ENCODE results near the gene ZSCAN21. TPM values are rescaled to one million over a fixed set of nuclear protein-coding genes. Genes with fewer than 3 reads are reported as not detected.
A peak's percentile ranks its signal among the peaks of the same experiment; 100 is the strongest.

ZSCAN21 gene
- total RNA-seq, result 10 to 100 TPM; 22.7 to 25.1 TPM
- 18.8 TPM for polyA plus RNA-seq (2013, experiment 1 of 2)
- 16.1 TPM for polyA plus RNA-seq (2013, experiment 2 of 2)
- long read RNA-seq, experiment 1, partial matches to known transcripts, result 1 of 6 reads
- long read RNA-seq, experiment 1, other reads (novel, unspliced or antisense), result 3 of 6 reads
- long read RNA-seq, experiment 2, transcript ZSCAN21-201 (4 exons, 2,005 nt), result major isoform, 12 of 33 reads
- long read RNA-seq, experiment 2, partial matches to known transcripts, result 2 of 33 reads
- long read RNA-seq, experiment 2, other reads (novel, unspliced or antisense), result 18 of 33 reads
- long read RNA-seq, experiment 3, transcript ZSCAN21-201 (4 exons, 2,005 nt), result major isoform, 37 of 84 reads
- long read RNA-seq, experiment 3, partial matches to known transcripts, result 5 of 84 reads
- long read RNA-seq, experiment 3, other reads (novel, unspliced or antisense), result 41 of 84 reads
- long read RNA-seq, experiment 4, partial matches to known transcripts, result 5 of 13 reads
- long read RNA-seq, experiment 4, other reads (novel, unspliced or antisense), result 5 of 13 reads

GRCh38 chr7:100049441-100050291 lies at the start of gene ZSCAN21:
Gene ZSCAN21 (plus strand): TSS chr7:100049774. CDS start chr7:100057007, 7,233 bp downstream.
- peak; percentile 94 for DNase-seq
- Mint-ChIP-seq H3K4me1 (peaks cover 1% of the 10 kb centered on the region), H3K9me3 (peaks cover 4% of the 10 kb centered on the region), H3K36me3 (ENCODE audit: low read depth) (peaks cover 16% of the 10 kb centered on the region), H3K27ac (peak within 1 kb of the TSS; percentile 98), H3K27me3 (ENCODE audit: insufficient read depth) (no peaks in the 10 kb centered on the region), H3K4me3 (peak within 1 kb of the TSS; percentile 90)
- Histone ChIP-seq H3K9me3 (ENCODE audit: control insufficient read depth, low read length) (no peaks in the 10 kb centered on the region), H3K4me3 (ENCODE audit: low read length) (peak within 1 kb of the TSS; percentile 99), H3K27me3 (ENCODE audit: control insufficient read depth, insufficient read depth, low read length, poor library complexity, severe bottlenecking) (no peaks in the 10 kb centered on the region), H3K27ac (ENCODE audit: low read depth, low read length) (peak within 1 kb of the TSS; percentile 85), H3K9ac (ENCODE audit: extremely low read depth, low read length, poor library complexity, severe bottlenecking) (peak within 1 kb of the TSS; percentile 76), H3K36me3 (ENCODE audit: control insufficient read depth, insufficient read depth, low read length) (peaks cover 8% of the 10 kb centered on the region), H3K4me1 (ENCODE audit: control insufficient read depth, insufficient read depth, low read length) (no peaks in the 10 kb centered on the region)
- TF ChIP-seq, protein P1, sequence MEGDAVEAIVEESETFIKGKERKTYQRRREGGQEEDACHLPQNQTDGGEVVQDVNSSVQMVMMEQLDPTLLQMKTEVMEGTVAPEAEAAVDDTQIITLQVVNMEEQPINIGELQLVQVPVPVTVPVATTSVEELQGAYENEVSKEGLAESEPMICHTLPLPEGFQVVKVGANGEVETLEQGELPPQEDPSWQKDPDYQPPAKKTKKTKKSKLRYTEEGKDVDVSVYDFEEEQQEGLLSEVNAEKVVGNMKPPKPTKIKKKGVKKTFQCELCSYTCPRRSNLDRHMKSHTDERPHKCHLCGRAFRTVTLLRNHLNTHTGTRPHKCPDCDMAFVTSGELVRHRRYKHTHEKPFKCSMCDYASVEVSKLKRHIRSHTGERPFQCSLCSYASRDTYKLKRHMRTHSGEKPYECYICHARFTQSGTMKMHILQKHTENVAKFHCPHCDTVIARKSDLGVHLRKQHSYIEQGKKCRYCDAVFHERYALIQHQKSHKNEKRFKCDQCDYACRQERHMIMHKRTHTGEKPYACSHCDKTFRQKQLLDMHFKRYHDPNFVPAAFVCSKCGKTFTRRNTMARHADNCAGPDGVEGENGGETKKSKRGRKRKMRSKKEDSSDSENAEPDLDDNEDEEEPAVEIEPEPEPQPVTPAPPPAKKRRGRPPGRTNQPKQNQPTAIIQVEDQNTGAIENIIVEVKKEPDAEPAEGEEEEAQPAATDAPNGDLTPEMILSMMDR (conservative IDR thresholded peaks at IDR 0.05), result peak; percentile 40
- WGBS, 2 experiments (ENCODE audit: insufficient coverage in 1 of 2, insufficient read length in 1 of 2), result 6 to 7% methylated on average over 23 to 47 of the region's 47 CpGs

- Mint-ChIP-seq H3K36me3 (ENCODE audit: low read depth) (no peaks in the 10 kb centered on the region), H3K4me1 (peaks cover 14% of the 10 kb centered on the region), H3K9me3 (no peaks in the 10 kb centered on the region), H3K27ac (no peak overlapping the region), H3K27me3 (ENCODE audit: insufficient read depth) (peaks cover 2% of the 10 kb centered on the region), H3K4me3 (no peak overlapping the region)
- Histone ChIP-seq H3K9ac (ENCODE audit: extremely low read depth, low read length, poor library complexity, severe bottlenecking) (no peak overlapping the region), H3K4me1 (ENCODE audit: control insufficient read depth, insufficient read depth, low read length) (no peaks in the 10 kb centered on the region), H3K36me3 (ENCODE audit: control insufficient read depth, insufficient read depth, low read length) (no peaks in the 10 kb centered on the region), H3K4me3 (ENCODE audit: low read length) (no peak overlapping the region), H3K27me3 (ENCODE audit: control insufficient read depth, insufficient read depth, low read length, poor library complexity, severe bottlenecking) (no peaks in the 10 kb centered on the region), H3K27ac (ENCODE audit: low read depth, low read length) (no peak overlapping the region), H3K9me3 (ENCODE audit: control insufficient read depth, low read length) (no peaks in the 10 kb centered on the region)
- DNase-seq, result no peak
- WGBS, 2 experiments (ENCODE audit: insufficient coverage in 1 of 2, insufficient read length in 1 of 2), result 91% methylated on average over 10 to 13 of the region's 13 CpGs
- TF ChIP-seq, protein P1 (conservative IDR thresholded peaks at IDR 0.05), result no peak
Observed at GRCh38 chr7:100000239-100000638, 49.3 kb upstream of the ZSCAN21 start.
